PC-9 (cell line): ENCODE data around the gene PROZ.

Experiments
- CTCF ChIP-seq: fragments of 200-600 bp; sonication (generic); conservative IDR thresholded peaks from 2 replicates; pipeline ENCODE4 v1.6.1; 2017; ENCODE audit warnings: mixed run types, antibody characterized with exemption, mild to moderate bottlenecking, moderate library complexity
- EZH2 ChIP-seq: fragments of 200-600 bp; sonication (generic); IDR thresholded peaks from 2 replicates; pipeline ENCODE4 v1.8.0; 2017; ENCODE audit warnings: antibody characterized with exemption, low read depth

GRCh38 chr13:113123226-113124201 lies 34.9 kb upstream of the PROZ start:
- TF ChIP-seq CTCF (peak; percentile 30; the same call in 1 of the 2 replicates), EZH2 (no peak)
